GM19035 (cell line): ENCODE measurements around the gene TICAM2.

Experiments used
- ATAC-seq: cut with Tn5 transposase; IDR thresholded peaks from one replicate; pipeline ENCODE4 v1.9.1; 2021; ENCODE audit not compliant: unreplicated experiment

TICAM2 gene

GRCh38 chr5:115541611-115542010 lies 60.7 kb downstream of the TICAM2 start:
- ATAC-seq = no peak

- ATAC-seq = no peak
These were observed 66.7 kb downstream of the TICAM2 start for GRCh38 chr5:115535479-115536035.

- ATAC-seq = no peak
These were observed 69.8 kb downstream of the TICAM2 start for GRCh38 chr5:115532517-115532916.

GRCh38 chr5:115531787-115532367 lies 70.4 kb downstream of the TICAM2 start:
- no peak for ATAC-seq

- ATAC-seq = no peak
These were observed 70.9 kb downstream of the TICAM2 start for GRCh38 chr5:115531380-115531779.

GRCh38 chr5:115530426-115530825 lies 71.9 kb downstream of the TICAM2 start:
- ATAC-seq = no peak
